ENCODE measurements around the gene CD247.

DNA sequence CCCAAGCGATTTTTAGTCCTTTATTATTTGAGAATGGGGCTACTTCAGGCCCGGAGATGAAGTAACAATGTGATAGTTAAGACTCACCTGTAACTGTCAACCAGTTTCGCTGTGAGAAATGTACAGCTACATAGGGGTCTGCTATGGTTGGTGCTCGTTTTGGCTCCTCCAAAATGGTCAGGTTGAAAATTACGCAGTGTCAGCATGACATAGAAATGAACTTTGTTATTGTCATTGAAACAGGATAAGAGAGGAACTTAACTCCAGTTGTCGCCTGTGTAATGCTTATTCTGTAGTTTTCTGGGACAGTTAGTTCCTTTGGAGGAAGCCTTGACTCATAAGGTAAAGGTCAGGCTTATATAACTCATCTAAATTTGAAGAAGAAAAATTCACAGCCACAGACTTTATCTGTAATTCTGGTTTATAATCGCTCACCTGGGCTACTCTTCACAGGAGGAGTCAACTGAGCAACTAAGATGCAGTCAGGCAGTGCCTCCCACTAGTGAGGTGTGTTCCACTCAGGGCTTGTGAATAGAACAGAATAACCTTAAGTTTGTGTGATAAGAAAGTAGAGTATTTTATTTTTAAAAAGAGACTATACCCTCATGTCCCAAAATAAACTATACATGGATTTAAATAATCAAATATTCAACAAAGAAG lies 130.9 kb downstream of the CD247 start:
- TF ChIP-seq EZH2 (IDR thresholded peaks at IDR 0.05; ENCODE audit: borderline replicate concordance, low read depth, low read length, poor library complexity, severe bottlenecking) (no peak), CTCF (conservative IDR thresholded peaks at IDR 0.05; ENCODE audit: low read depth, low read length) (no peak)
